HEK293 (cell line): ENCODE measurements around the gene MTFR1L.

Experiments
- FEZF1 ChIP-seq: fragments of 450-650 bp; formaldehyde crosslinking; IDR thresholded peaks from 2 replicates; pipeline ENCODE4 v1.5.1; 2016; ENCODE audit warnings: missing biosample characterization, missing genetic modification characterization
- GLI4 ChIP-seq: fragments of 450-650 bp; formaldehyde crosslinking; IDR thresholded peaks from 2 replicates; pipeline ENCODE4 v1.5.1; 2016; ENCODE audit warnings: missing biosample characterization, missing genetic modification characterization
- RBAK ChIP-seq: fragments of 450-650 bp; formaldehyde crosslinking; IDR thresholded peaks from 2 replicates; pipeline ENCODE4 v1.5.1; 2016; ENCODE audit warnings: missing biosample characterization, missing genetic modification characterization
- REST ChIP-seq: fragments of 450-650 bp; formaldehyde crosslinking; IDR thresholded peaks from 2 replicates; pipeline ENCODE4 v1.5.1; 2016; ENCODE audit warnings: missing biosample characterization, missing genetic modification characterization
- SCRT2 ChIP-seq: fragments of 450-650 bp; formaldehyde crosslinking; IDR thresholded peaks from 2 replicates; pipeline ENCODE4 v1.5.1; 2016; ENCODE audit warnings: missing biosample characterization, missing genetic modification characterization
- SP3 ChIP-seq: fragments of 450-650 bp; formaldehyde crosslinking; IDR thresholded peaks from 2 replicates; pipeline ENCODE4 v1.5.1; 2016; ENCODE audit warnings: missing biosample characterization, missing genetic modification characterization
- SP7 ChIP-seq: fragments of 450-650 bp; formaldehyde crosslinking; IDR thresholded peaks from 2 replicates; pipeline ENCODE4 v1.5.1; 2016; ENCODE audit warnings: missing biosample characterization, missing genetic modification characterization
- ZBTB44 ChIP-seq: fragments of 450-650 bp; IDR thresholded peaks from 2 replicates; pipeline ENCODE4 v1.5.1; 2018; ENCODE audit warnings: missing biosample characterization, mild to moderate bottlenecking, missing genetic modification characterization
- ZBTB48 ChIP-seq: fragments of 450-650 bp; formaldehyde crosslinking; IDR thresholded peaks from 2 replicates; pipeline ENCODE4 v1.5.1; 2016; ENCODE audit warnings: missing biosample characterization, missing genetic modification characterization
- ZBTB8A ChIP-seq: fragments of 450-650 bp; formaldehyde crosslinking; IDR thresholded peaks from 2 replicates; pipeline ENCODE4 v1.5.1; 2016; ENCODE audit warnings: missing biosample characterization, missing genetic modification characterization
- ZEB2 ChIP-seq: fragments of 450-650 bp; formaldehyde crosslinking; IDR thresholded peaks from 2 replicates; pipeline ENCODE4 v1.5.1; 2016; ENCODE audit warnings: missing biosample characterization, missing genetic modification characterization
- ZNF112 ChIP-seq: fragments of 450-650 bp; formaldehyde crosslinking; IDR thresholded peaks from 2 replicates; pipeline ENCODE4 v1.5.0; 2017; ENCODE audit warnings: missing biosample characterization, missing genetic modification characterization
- ZNF138 ChIP-seq: fragments of 450-650 bp; formaldehyde crosslinking; IDR thresholded peaks from 2 replicates; pipeline ENCODE4 v1.5.1; 2016; ENCODE audit warnings: missing biosample characterization, missing genetic modification characterization, borderline replicate concordance
- ZNF146 ChIP-seq: fragments of 450-650 bp; formaldehyde crosslinking; IDR thresholded peaks from 2 replicates; pipeline ENCODE4 v1.5.1; 2016; ENCODE audit warnings: missing biosample characterization, missing genetic modification characterization
- ZNF16 ChIP-seq: fragments of 450-650 bp; formaldehyde crosslinking; IDR thresholded peaks from 2 replicates; pipeline ENCODE4 v1.5.1; 2016; ENCODE audit warnings: low read depth, missing biosample characterization, missing genetic modification characterization
- ZNF174 ChIP-seq: fragments of 450-650 bp; formaldehyde crosslinking; IDR thresholded peaks from 2 replicates; pipeline ENCODE4 v1.5.0; 2017; ENCODE audit warnings: missing biosample characterization, mild to moderate bottlenecking, missing genetic modification characterization
- ZNF211 ChIP-seq: fragments of 450-650 bp; formaldehyde crosslinking; IDR thresholded peaks from 2 replicates; pipeline ENCODE4 v1.5.1; 2016; ENCODE audit warnings: low read depth, missing biosample characterization, missing genetic modification characterization
- ZNF214 ChIP-seq: fragments of 450-650 bp; formaldehyde crosslinking; IDR thresholded peaks from 2 replicates; pipeline ENCODE4 v1.5.1; 2017; ENCODE audit warnings: missing biosample characterization, mild to moderate bottlenecking, missing genetic modification characterization, borderline replicate concordance
- ZNF221 ChIP-seq: fragments of 450-650 bp; formaldehyde crosslinking; IDR thresholded peaks from 2 replicates; pipeline ENCODE4 v1.5.1; 2017; ENCODE audit warnings: missing biosample characterization, missing genetic modification characterization, borderline replicate concordance
- ZNF239 ChIP-seq: fragments of 450-650 bp; formaldehyde crosslinking; IDR thresholded peaks from 2 replicates; pipeline ENCODE4 v1.5.1; 2016; ENCODE audit warnings: missing biosample characterization, missing genetic modification characterization
- ZNF302 ChIP-seq: fragments of 450-650 bp; formaldehyde crosslinking; IDR thresholded peaks from 2 replicates; pipeline ENCODE4 v1.5.1; 2016; ENCODE audit warnings: missing biosample characterization, missing genetic modification characterization, low read depth
- ZNF354C ChIP-seq: fragments of 450-650 bp; formaldehyde crosslinking; IDR thresholded peaks from 2 replicates; pipeline ENCODE4 v1.5.1; 2016; ENCODE audit warnings: missing biosample characterization, missing genetic modification characterization, low read depth, borderline replicate concordance
- ZNF555 ChIP-seq: fragments of 450-650 bp; formaldehyde crosslinking; conservative IDR thresholded peaks from 2 replicates; pipeline ENCODE4 v1.5.1; 2017; ENCODE audit warnings: missing biosample characterization, mild to moderate bottlenecking, missing genetic modification characterization, inconsistent platforms
- ZNF558 ChIP-seq: fragments of 450-650 bp; formaldehyde crosslinking; IDR thresholded peaks from 2 replicates; pipeline ENCODE4 v1.5.1; 2016; ENCODE audit warnings: missing biosample characterization, missing genetic modification characterization
- ZNF623 ChIP-seq: fragments of 450-650 bp; formaldehyde crosslinking; IDR thresholded peaks from 2 replicates; pipeline ENCODE4 v1.5.1; 2016; ENCODE audit warnings: missing biosample characterization, missing genetic modification characterization
- ZNF624 ChIP-seq: fragments of 450-650 bp; formaldehyde crosslinking; IDR thresholded peaks from 2 replicates; pipeline ENCODE4 v1.5.1; 2017; ENCODE audit warnings: missing biosample characterization, missing genetic modification characterization
- ZNF654 ChIP-seq: fragments of 450-650 bp; formaldehyde crosslinking; IDR thresholded peaks from 2 replicates; pipeline ENCODE4 v1.5.1; 2016; ENCODE audit warnings: low read depth, missing biosample characterization, missing genetic modification characterization
- ZNF660 ChIP-seq: fragments of 450-650 bp; IDR thresholded peaks from 2 replicates; pipeline ENCODE4 v1.5.1; 2018; ENCODE audit warnings: missing biosample characterization, mild to moderate bottlenecking, missing genetic modification characterization
- ZNF664 ChIP-seq: fragments of 450-650 bp; formaldehyde crosslinking; IDR thresholded peaks from 2 replicates; pipeline ENCODE4 v1.5.1; 2016; ENCODE audit warnings: missing biosample characterization, missing genetic modification characterization
- ZNF830 ChIP-seq: fragments of 450-650 bp; IDR thresholded peaks from 2 replicates; pipeline ENCODE4 v1.5.0; 2018; ENCODE audit warnings: missing biosample characterization, missing genetic modification characterization, low read depth, mild to moderate bottlenecking, moderate library complexity
- TF ChIP-seq, protein P1 (sequence below): fragments of 450-650 bp; formaldehyde crosslinking; IDR thresholded peaks from 2 replicates; pipeline ENCODE4 v1.5.1; 2016; ENCODE audit warnings: missing biosample characterization, missing genetic modification characterization
- TF ChIP-seq, protein P2 (sequence below): fragments of 450-650 bp; formaldehyde crosslinking; IDR thresholded peaks from 2 replicates; pipeline ENCODE4 v1.5.1; 2017; ENCODE audit warnings: missing biosample characterization, missing genetic modification characterization
- TF ChIP-seq, protein P3 (sequence below): fragments of 450-650 bp; formaldehyde crosslinking; IDR thresholded peaks from 2 replicates; pipeline ENCODE4 v1.5.1; 2016; ENCODE audit warnings: missing biosample characterization, missing genetic modification characterization

MTFR1L gene

DNA sequence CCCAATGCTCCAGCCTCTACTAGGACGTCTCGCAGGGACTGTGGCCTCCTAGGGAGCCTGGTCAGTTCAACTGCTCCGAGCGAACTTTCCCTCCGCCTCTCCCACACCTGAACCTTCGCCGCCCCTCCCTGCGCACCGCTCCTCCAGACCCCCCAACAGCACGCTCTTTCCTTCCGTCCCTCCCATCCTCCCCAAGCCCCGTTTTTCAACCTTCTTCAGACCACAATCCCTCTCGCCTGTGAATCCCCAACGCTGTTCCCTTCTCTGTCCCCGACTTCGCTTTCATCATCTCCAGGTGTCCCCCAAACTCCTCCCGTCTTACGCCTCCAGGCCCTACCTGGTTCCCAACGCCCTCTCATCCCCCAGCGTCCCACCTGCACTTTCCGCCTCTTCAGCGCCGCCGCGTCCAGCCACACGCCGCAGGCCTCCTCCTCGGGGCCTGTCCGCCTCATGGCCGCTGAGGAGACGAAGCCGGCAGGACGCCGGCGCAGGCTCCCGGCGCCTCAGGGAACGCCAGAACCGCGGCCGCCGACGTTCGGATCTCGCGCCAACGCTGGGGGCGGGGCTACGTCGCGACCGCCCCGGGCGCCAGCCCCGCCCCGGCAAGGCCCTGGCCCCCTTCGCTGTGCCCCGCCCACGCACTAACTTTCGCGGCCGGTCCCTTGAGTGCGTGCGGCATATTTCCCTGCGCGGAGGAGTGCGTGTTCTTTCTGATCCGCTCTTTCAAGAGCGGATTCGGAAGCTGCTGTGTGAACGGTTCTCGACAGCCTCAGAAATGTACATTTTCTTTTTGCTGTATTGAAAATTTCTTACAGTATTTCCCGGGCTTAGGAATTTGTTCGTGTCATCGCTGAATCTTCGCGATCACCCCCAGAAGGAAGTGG, 39.4 kb downstream of the MTFR1L start, which contains the start of gene AUNIP (continued):
- TF ChIP-seq ZNF654, result no peak
- TF ChIP-seq, protein P1, sequence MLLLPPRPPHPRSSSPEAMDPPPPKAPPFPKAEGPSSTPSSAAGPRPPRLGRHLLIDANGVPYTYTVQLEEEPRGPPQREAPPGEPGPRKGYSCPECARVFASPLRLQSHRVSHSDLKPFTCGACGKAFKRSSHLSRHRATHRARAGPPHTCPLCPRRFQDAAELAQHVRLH (tag by site-specific recombination), result peak; percentile 75; the same call in 1 of the 2 replicates
- TF ChIP-seq ZNF623 (tag by site-specific recombination), result peak; percentile 37; the same call in 1 of the 2 replicates
- no peak for TF ChIP-seq ZNF138 (tag by site-specific recombination)
- no peak for TF ChIP-seq ZNF302 (tag by site-specific recombination)
- peak; percentile 95 for TF ChIP-seq ZNF239 (tag by site-specific recombination)
- no peak for TF ChIP-seq ZNF354C (tag by site-specific recombination)
- no peak for TF ChIP-seq ZNF830
- no peak for TF ChIP-seq ZNF214 (tag by site-specific recombination)
- TF ChIP-seq ZNF146, result peak; percentile 70
- TF ChIP-seq ZNF558 (tag by site-specific recombination), result no peak; the same call in 1 of the 2 replicates
- peak; percentile 96 for TF ChIP-seq GLI4 (tag by site-specific recombination)
- peak; percentile 99 for TF ChIP-seq ZBTB48 (tag by site-specific recombination)
- no peak for TF ChIP-seq ZNF211 (tag by site-specific recombination)
- TF ChIP-seq ZNF112 (tag by site-specific recombination), result no peak
- no peak for TF ChIP-seq ZNF664 (tag by site-specific recombination)
- peak; percentile 88 for TF ChIP-seq ZEB2 (tag by site-specific recombination)
- TF ChIP-seq ZNF660 (tag by site-specific recombination), result peak; percentile 92
- TF ChIP-seq ZBTB8A, result peak; percentile 53; the same call in 1 of the 2 replicates
- TF ChIP-seq ZNF174 (tag by site-specific recombination), result no peak
- TF ChIP-seq REST, result peak; percentile 51
- TF ChIP-seq, protein P2, sequence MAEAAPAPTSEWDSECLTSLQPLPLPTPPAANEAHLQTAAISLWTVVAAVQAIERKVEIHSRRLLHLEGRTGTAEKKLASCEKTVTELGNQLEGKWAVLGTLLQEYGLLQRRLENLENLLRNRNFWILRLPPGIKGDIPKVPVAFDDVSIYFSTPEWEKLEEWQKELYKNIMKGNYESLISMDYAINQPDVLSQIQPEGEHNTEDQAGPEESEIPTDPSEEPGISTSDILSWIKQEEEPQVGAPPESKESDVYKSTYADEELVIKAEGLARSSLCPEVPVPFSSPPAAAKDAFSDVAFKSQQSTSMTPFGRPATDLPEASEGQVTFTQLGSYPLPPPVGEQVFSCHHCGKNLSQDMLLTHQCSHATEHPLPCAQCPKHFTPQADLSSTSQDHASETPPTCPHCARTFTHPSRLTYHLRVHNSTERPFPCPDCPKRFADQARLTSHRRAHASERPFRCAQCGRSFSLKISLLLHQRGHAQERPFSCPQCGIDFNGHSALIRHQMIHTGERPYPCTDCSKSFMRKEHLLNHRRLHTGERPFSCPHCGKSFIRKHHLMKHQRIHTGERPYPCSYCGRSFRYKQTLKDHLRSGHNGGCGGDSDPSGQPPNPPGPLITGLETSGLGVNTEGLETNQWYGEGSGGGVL, result peak; percentile 61
- TF ChIP-seq SP3 (tag by site-specific recombination), result peak; percentile 64
- peak; percentile 40; the same call in 1 of the 2 replicates for TF ChIP-seq ZBTB44 (tag by site-specific recombination)
- no peak for TF ChIP-seq FEZF1
- TF ChIP-seq ZNF221 (tag by site-specific recombination), result no peak
- peak; percentile 88 for TF ChIP-seq SP7 (tag by site-specific recombination)
- no peak for TF ChIP-seq ZNF16 (tag by site-specific recombination)
- TF ChIP-seq ZNF624 (tag by site-specific recombination), result no peak
- no peak for TF ChIP-seq SCRT2 (tag by site-specific recombination)
- TF ChIP-seq RBAK (tag by site-specific recombination), result no peak
- TF ChIP-seq, protein P3, sequence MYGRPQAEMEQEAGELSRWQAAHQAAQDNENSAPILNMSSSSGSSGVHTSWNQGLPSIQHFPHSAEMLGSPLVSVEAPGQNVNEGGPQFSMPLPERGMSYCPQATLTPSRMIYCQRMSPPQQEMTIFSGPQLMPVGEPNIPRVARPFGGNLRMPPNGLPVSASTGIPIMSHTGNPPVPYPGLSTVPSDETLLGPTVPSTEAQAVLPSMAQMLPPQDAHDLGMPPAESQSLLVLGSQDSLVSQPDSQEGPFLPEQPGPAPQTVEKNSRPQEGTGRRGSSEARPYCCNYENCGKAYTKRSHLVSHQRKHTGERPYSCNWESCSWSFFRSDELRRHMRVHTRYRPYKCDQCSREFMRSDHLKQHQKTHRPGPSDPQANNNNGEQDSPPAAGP (tag by site-specific recombination), result peak; percentile 91
- no peak for TF ChIP-seq ZNF555 (tag by site-specific recombination)
